CD4-positive, alpha-beta T cell treated with Interleukin-15 for 4 hours (primary cell): Measurements from ENCODE around the gene FZD8.

Experiments used
- DNase-seq: peaks from one replicate; pipeline ENCODE4 v3.0.0-alpha.2; 2020; ENCODE audit warnings: low spot score

FZD8 gene

GRCh38 chr10:35640951-35641675 lies 983 bp downstream of the FZD8 start:
- peak; percentile 10 for DNase-seq

DNA sequence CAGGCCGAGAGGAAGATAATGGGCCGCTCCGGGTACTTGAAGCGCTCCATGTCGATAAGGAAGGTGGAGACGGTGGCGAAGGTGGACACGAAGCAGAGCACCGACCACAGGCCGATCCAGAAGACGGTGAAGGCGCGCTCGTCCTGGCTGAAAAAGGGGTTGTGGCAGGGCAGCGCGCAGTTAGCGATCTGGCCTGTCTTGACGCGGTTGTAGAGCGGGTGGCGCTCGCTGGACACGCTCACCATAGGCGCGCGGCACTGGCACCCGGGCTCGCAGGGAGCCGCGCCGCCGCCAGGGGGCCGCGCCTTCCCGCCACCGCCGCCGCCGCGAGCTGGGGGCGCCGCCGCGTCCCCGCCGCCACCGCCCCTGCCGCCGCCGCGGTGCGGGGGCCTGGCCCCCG lies 1.6 kb downstream of the FZD8 start:
- no peak for DNase-seq

DNA sequence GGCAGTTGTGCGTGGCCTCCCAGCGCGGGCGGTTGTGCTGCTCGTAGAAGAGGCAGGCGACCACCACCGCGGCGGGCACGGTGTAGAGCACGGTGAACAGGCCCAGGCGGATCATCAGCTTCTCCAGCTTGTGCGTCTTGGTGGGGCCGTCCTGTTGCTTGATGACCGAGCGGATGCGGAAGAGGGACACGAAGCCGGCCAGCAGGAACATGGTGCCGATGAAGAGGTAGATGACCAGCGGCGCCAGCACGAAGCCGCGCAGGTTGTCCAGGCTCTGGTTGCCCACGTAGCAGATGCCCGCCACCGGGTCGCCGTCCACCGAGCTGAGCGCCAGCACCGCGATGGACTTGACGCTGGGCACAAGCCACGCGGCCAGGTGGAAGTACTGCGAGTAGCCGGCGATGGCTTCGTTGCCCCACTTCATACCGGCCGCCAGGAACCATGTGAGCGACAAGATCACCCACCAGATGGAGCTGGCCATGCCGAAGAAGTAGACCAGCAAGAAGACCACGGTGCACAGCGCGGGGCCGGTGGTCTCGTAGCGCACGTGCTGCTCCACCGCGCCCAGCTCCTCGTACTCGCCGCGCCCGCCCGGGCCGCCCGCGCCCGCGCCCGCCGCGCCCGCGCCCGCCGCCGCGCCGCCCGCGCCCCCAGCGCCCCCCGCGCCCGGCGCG lies 2.2 kb downstream of the FZD8 start:
- no peak for DNase-seq

DNA sequence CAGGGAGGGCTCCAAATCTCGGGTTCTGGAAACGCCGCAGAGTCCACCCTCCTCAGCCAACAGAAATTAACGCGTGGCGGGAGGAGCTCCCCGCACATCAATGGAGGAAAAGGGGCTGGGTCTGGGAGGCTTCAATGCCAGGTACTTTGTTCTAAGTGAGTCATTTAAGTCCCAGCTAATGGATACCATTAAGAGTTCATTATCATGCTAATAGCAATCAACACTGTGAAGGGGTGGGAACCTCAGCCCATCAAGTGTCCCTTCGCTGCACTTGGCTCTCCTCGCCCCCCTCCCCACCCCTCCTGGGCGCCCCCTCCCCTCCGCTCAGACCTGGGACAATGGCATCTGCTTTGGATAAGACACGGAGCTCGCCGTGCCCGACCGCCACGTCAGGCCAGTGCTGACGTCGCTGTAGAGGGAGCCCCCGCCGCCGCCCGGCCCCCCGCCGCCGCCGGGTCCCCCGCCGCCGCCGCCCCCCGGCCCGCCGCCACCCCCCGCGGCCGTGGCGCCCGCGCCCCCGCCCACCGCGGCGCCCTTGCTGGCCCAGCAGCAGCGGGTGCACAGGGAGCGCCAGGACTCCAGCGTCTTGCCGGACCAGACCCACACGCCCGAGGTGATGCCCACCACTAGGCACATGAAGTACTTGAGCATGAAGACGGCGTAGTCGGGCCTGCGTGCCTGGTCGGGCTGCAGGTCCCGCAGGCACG lies 2.9 kb downstream of the FZD8 start:
- DNase-seq = no peak

DNA sequence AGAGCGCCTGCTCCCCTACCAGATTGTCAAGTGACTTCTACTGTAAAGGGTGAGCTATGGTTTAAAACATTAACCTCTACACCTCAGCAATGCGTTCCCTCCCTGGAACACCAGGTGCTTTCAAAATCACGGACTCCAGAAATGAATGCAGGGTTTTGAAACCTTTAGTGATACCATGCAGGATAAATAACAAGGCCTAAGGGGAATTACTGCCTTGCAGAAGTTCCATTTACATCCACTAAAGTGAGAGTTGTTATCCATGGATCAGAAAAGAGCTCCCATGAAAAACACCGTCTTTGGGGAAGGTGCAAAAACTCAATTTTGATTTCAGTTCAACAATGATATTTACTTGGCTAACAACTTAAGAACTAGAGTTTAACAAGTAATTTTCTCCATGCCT lies 4.0 kb downstream of the FZD8 start:
- DNase-seq = no peak

DNA sequence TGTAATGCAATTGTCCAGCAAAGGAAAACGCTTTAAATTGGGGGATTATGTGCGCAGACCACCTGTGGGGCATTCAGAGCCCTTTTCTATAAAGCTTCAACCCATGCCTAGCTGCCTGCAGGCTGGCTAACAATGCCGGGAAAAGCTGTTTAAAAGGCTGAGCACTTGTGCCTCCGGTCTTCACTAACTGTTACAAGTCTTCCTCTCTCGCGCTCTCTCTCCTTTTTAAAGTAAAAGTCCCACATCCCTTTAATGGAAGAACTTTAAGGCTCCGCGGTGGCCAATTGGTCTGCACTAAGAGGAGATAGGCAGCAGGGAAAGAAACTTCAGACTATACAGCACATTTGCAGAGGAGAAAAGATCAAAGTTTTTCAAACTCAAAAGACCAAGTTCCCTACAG lies 4.6 kb downstream of the FZD8 start:
- DNase-seq = no peak

DNA sequence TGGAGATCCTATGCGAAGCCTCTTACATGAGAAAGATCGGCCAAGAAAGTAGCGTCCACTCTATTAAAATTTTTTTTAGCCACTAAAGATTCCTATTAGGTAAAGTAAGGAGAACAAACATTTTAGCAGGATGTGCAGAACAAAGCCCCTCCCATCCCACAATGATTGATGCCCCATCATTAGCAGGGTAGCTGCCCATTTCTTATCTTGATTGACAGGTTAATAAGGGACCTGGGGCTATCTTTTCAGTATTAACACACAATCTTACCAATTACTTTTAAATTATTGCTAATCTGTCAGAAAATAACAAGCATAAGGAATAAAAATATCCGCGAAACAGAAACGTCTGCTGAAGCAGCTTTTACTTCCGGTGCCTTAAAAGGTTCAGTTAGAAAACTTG lies 5.1 kb downstream of the FZD8 start:
- no peak for DNase-seq

- peak; percentile 64 for DNase-seq
Observed at GRCh38 chr10:35635576-35635975, 6.5 kb downstream of the FZD8 start.

DNA sequence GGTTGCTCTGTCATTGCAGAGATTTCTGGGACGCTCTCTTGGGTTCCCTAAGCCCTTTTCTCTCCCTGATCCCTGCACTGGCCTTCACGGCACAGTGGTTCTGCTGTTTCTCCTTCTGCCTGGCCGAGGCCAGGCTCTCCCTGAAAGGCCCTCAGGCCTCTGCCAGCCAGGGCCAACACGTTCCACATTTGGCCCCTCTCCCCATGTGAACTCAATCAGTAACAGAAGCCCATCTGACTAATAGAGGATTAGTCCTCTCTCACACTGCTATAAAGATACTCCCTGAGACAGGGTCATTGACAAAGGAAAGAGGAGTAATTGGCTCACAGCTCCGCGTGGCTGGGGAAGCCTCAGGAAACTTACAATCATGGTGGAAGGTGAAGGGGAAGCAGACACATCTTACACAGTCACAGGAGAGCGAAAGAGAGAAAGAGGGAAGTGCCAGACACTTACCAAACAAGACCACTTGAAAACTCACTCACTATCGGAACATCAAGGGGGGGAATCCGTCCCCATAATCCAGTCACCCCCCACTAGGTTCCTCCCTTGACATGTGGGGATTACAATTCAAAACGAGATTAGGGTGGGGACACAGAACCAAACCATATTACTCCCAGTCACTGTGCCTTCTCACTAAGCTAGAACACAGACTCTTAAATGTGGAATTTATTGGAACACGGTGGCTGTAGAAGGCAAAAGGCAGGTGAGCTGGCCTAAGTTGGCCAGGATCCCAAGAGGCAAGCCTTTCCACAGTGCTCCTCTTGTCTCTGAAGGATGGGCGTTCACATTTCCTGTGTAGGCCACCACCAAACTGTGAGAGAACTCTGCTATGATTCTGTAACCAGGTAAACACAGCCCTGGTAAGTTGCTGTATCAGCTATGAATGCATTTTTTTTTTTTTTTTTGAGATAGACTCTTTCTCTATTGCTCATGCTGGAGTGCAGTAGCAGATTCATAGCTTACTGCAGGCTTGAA lies 8.8 kb downstream of the FZD8 start:
- no peak for DNase-seq

- DNase-seq = no peak
Observed at GRCh38 chr10:35632027-35632426, 10.1 kb downstream of the FZD8 start.

- no peak for DNase-seq
Observed at GRCh38 chr10:35631404-35631803, 10.7 kb downstream of the FZD8 start.

DNA sequence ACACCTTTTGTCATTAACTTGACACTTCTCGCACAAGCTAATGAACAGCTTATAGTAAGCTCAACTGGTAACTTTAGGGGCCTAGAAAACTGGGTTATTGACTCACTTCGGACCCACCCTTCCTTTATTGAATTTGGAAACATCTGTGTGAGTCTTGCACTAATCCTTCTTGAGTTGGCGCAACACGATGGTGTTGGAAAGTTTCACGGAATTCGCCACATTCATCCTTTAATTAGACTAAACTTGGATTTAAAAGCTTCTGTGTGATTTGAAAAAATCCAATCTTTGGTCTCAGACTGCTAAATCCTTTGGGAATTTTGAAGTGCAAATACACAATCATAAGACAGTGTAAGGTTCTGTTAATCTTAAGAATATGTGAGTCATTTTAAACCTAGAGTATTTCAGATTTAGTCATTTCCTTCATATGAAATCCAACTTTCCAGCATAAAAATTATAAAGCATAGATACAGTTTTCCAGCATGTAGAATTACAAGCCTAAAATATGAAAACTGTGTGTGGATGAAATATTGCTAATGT lies 15.1 kb downstream of the FZD8 start:
- no peak for DNase-seq

GRCh38 chr10:35614312-35614711 lies 27.8 kb downstream of the FZD8 start:
- DNase-seq = no peak

DNA sequence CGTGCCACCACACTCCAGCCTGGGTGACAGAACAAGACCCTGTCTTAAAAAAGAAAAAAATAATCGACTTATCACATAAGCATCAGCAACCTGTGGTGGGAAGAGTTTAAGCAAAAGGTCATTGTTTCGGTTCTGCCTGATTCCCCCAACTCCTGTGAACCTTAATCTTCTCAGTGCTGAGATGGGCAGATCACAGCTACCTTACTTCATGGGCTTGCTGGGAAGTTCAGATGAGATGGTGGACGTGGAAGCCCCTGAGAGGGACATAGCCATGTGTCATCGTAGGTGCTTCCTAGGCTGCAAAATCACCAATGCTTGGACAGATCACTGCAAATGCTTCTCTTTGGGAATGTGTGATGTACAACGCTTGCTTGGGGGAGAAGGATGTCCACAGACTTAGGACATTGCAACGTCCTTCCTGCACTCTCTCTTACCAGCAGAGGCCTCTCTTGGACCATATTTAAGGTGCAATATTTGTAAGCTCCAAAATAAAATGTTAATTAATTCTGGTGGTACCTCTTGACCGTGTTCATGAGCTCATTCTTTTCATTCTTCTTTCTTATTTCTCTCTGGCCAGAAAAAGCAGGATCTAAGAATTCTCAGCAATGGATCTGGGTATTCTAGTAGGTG lies 28.4 kb downstream of the FZD8 start:
- DNase-seq = no peak

DNA sequence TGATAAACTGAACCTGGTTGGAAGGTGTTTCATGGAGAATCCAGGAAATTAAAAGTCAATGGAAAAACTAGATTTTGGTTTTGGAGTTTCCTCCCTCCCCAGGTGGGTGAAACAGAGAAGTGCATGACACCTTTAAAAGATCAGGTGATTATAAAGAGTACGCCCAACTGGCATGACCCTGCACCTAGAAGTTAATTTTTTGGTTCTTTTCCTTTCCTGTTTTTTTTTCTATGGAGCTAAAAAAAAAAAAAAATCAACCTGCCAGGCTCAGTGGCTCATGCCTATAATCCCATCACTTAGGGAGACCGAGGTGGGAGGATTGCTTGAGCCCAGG lies 29.0 kb downstream of the FZD8 start:
- no peak for DNase-seq

DNA sequence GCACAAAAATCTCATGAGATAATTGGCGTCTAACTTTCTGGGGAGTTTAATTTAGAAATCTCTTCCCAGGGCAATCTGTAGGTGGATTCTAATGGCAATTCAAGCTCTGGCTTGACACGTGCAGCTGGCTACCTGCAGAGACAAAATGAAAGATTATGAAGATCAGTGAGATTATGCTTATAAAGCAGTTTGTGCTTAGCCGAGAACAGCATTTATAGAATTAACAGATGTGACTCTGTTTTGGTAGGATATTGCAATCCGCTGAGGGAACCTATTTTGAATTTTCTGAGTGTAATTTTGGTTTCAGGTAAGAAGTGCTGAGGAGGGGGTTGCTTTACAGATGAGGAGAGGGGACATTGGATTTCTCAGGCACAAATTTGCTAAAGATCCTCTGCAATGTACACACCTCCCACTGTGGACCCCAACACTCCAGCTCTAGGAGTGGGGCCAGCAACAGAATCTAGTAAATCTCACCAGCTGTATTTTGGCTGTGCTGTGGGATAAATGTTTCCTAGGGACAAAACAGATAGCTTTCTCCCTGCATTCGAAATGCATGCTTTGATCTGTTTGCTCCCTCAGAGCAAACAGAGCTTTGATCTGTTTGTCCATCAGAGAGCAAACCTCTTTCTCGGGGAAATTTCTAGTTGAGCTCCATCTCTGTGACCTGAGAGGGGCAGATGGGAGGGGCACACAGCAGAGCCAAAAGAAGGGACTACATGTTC lies 29.6 kb downstream of the FZD8 start:
- no peak for DNase-seq

DNA sequence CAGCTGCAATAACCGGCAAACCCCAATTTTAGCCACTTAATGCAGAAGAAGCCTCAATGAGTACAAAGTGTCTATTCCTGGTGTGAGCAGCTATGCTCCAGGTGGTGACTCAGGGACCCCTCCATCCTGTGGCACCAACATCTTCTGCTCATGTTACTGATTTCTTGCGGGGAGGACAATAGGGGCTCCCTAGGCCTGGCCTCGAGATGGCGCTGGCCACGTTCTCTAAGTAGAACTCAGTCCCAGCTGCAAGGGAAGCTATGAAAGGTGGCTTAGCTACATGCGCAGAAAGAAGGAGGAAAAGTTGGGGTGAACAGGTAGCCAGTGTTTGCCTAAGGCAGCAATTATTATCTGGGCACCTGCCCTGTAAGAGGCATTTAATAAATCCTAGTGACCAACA lies 30.3 kb downstream of the FZD8 start:
- no peak for DNase-seq

GRCh38 chr10:35608328-35608672 lies 33.8 kb downstream of the FZD8 start:
- no peak for DNase-seq

- no peak for DNase-seq
Observed at GRCh38 chr10:35607475-35608327, 34.4 kb downstream of the FZD8 start.

- DNase-seq = no peak
Observed at GRCh38 chr10:35606430-35606829, 35.7 kb downstream of the FZD8 start.
